ENCODE measurements around the gene SCARF2. TPM values are rescaled to one million over a fixed set of nuclear protein-coding genes. Genes with fewer than 3 reads are reported as not detected.

Gene SCARF2
- total and polyA plus RNA-seq, 2 donors from 2014 or later: 5.0 to 12.3 TPM

GRCh38 chr22:20434773-20435172 is 2.9 kb downstream of the SCARF2 start:
- H3K27ac ChIP-seq (ENCODE audit: low read depth in 2 of 2, low read length in 2 of 2): no peak overlapping the region
- peaks cover 5% of the 10 kb centered on the region for H3K27me3 ChIP-seq (ENCODE audit: control insufficient read depth, insufficient read depth, low read length)
- H3K9ac ChIP-seq (ENCODE audit: low read length in 3 of 3): no peak overlapping the region
- peaks cover 0 to 26% (median 0%) of the 10 kb centered on the region in 3 donors for H3K4me1 ChIP-seq (ENCODE audit: control insufficient read depth in 2 of 3, insufficient read depth in 2 of 3, low read depth in 1 of 3, low read length in 3 of 3)
- H3K36me3 ChIP-seq (ENCODE audit: control insufficient read depth in 2 of 3, insufficient read depth in 3 of 3, low read length in 3 of 3): no peaks in the 10 kb centered on the region
- DNase-seq: peak in 1 of 5 donors; percentile 21
- no peaks in the 10 kb centered on the region for H3K9me3 ChIP-seq (ENCODE audit: control insufficient read depth in 2 of 3, insufficient read depth in 1 of 3, low read length in 3 of 3)
- FAIRE-seq: no peak
- intact Hi-C loops (cut with DNase I): no loop called here
- no peak overlapping the region for H3K4me3 ChIP-seq (ENCODE audit: low read length in 3 of 3)
- no peak for TF ChIP-seq CTCF (IDR thresholded peaks at IDR 0.05; ENCODE audit: borderline replicate concordance, extremely low read depth, insufficient read depth)

GRCh38 chr22:20434264-20434751 is 3.3 kb downstream of the SCARF2 start:
- H3K4me1 ChIP-seq (ENCODE audit: control insufficient read depth in 2 of 3, insufficient read depth in 2 of 3, low read depth in 1 of 3, low read length in 3 of 3): peaks cover 0 to 26% (median 0%) of the 10 kb centered on the region in 3 donors
- no peak for TF ChIP-seq CTCF (IDR thresholded peaks at IDR 0.05; ENCODE audit: borderline replicate concordance, extremely low read depth, insufficient read depth)
- no peaks in the 10 kb centered on the region for H3K36me3 ChIP-seq (ENCODE audit: control insufficient read depth in 2 of 3, insufficient read depth in 3 of 3, low read length in 3 of 3)
- DNase-seq (peak in 1 of 5 donors; percentile 48), FAIRE-seq (no peak)
- no peak overlapping the region for H3K9ac ChIP-seq (ENCODE audit: low read length in 3 of 3)
- no peak overlapping the region for H3K4me3 ChIP-seq (ENCODE audit: low read length in 3 of 3)
- no peak overlapping the region for H3K27ac ChIP-seq (ENCODE audit: low read depth in 2 of 2, low read length in 2 of 2)
- no peaks in the 10 kb centered on the region for H3K9me3 ChIP-seq (ENCODE audit: control insufficient read depth in 2 of 3, insufficient read depth in 1 of 3, low read length in 3 of 3)
- H3K27me3 ChIP-seq (ENCODE audit: control insufficient read depth, insufficient read depth, low read length): peaks cover 5% of the 10 kb centered on the region
- intact Hi-C loops (cut with DNase I): no loop called here

GRCh38 chr22:20433686-20434241 is 3.9 kb downstream of the SCARF2 start:
- H3K27ac ChIP-seq (ENCODE audit: low read depth in 2 of 2, low read length in 2 of 2): no peak overlapping the region
- H3K9me3 ChIP-seq (ENCODE audit: control insufficient read depth in 2 of 3, insufficient read depth in 1 of 3, low read length in 3 of 3): no peaks in the 10 kb centered on the region
- intact Hi-C loops (cut with DNase I): no loop called here
- DNase-seq (peak in 1 of 5 donors; percentile 43), FAIRE-seq (no peak)
- no peak overlapping the region for H3K9ac ChIP-seq (ENCODE audit: low read length in 3 of 3)
- no peak overlapping the region for H3K4me3 ChIP-seq (ENCODE audit: low read length in 3 of 3)
- no peak for TF ChIP-seq CTCF (IDR thresholded peaks at IDR 0.05; ENCODE audit: borderline replicate concordance, extremely low read depth, insufficient read depth)
- no peaks in the 10 kb centered on the region for H3K36me3 ChIP-seq (ENCODE audit: control insufficient read depth in 2 of 3, insufficient read depth in 3 of 3, low read length in 3 of 3)
- peaks cover 0 to 26% (median 0%) of the 10 kb centered on the region in 3 donors for H3K4me1 ChIP-seq (ENCODE audit: control insufficient read depth in 2 of 3, insufficient read depth in 2 of 3, low read depth in 1 of 3, low read length in 3 of 3)
- peaks cover 5% of the 10 kb centered on the region for H3K27me3 ChIP-seq (ENCODE audit: control insufficient read depth, insufficient read depth, low read length)

Data from kidney (tissue), 14 donors.